ENCODE results near the gene MAG. TPM values are rescaled to one million over a fixed set of nuclear protein-coding genes. Genes with fewer than 3 reads are reported as not detected.

Gene MAG
- total RNA-seq, 1 experiment from 2014 or later: not detected

DNA sequence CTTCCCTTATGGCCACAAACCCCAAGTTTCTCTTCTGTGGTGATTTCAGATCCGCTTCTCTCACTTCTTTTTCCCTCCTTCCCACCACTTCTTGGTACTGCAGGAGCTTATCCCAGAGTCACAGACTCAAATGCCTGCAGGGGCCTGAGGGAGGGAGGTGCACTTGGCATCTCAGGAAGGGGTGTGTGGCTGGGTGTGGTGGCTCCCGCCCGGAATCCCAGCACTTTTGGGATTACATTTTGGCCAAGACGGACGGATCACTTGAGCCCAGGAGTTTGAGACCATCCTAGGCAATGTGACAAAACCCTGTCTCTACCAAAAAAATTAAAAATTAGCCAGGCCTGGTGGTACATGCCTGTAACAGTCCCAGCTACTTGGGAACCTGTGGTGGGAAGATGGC, 17.6 kb upstream of the MAG start:
- Histone ChIP-seq H3K9ac (ENCODE audit: extremely low read depth, insufficient read length, low read length) (no peak overlapping the region), H2AFZ (ENCODE audit: low read length) (no peak overlapping the region), H4K91ac (ENCODE audit: insufficient read length, low read depth, low read length) (no peak overlapping the region), H2BK12ac (ENCODE audit: insufficient read length, low read depth, low read length) (no peak overlapping the region), H3K23me2 (ENCODE audit: insufficient read length, low read depth, low read length, poor library complexity, severe bottlenecking) (no peaks in the 10 kb centered on the region), H4K5ac (ENCODE audit: insufficient read length, low read depth, low read length) (no peak overlapping the region), H3T11ph (ENCODE audit: low read length) (no peak overlapping the region), H2BK20ac (ENCODE audit: low read depth, low read length, poor library complexity, severe bottlenecking) (no peak overlapping the region), H3K27ac (ENCODE audit: insufficient read length, low read depth, low read length) (no peak overlapping the region), H3K23ac (ENCODE audit: insufficient read length, low read depth, low read length) (no peak overlapping the region), H3K4me2 (ENCODE audit: insufficient read depth, insufficient read length, low read length) (no peak overlapping the region), H2BK15ac (ENCODE audit: low read depth, low read length) (no peak overlapping the region), H3K4me1 (ENCODE audit: insufficient read depth, low read length) (no peaks in the 10 kb centered on the region), H3K56ac (ENCODE audit: insufficient read length, low read depth, low read length) (no peak overlapping the region), H3K79me2 (ENCODE audit: insufficient read depth, low read length) (no peaks in the 10 kb centered on the region), H3K14ac (ENCODE audit: insufficient read depth, low read length) (no peak overlapping the region), H3K4ac (ENCODE audit: low read depth, low read length) (no peak overlapping the region), H3K18ac (ENCODE audit: insufficient read length, low read depth, low read length) (no peak overlapping the region), H4K20me1 (ENCODE audit: control insufficient read depth, insufficient read depth, insufficient read length) (no peaks in the 10 kb centered on the region), H3K27me3 (ENCODE audit: insufficient read depth, low read length) (no peaks in the 10 kb centered on the region), H3K9me3 (ENCODE audit: control insufficient read depth, low read depth, low read length) (no peaks in the 10 kb centered on the region), H2BK120ac (ENCODE audit: low read depth, low read length, poor library complexity, severe bottlenecking) (no peak overlapping the region), H2BK5ac (ENCODE audit: insufficient read length, low read length) (no peak overlapping the region), H4K8ac (replicated peaks; ENCODE audit: insufficient read length, low read depth, low read length) (no peak overlapping the region), H3K79me1 (ENCODE audit: insufficient read depth, low read depth, low read length, poor library complexity, severe bottlenecking) (no peaks in the 10 kb centered on the region), H2AK5ac (ENCODE audit: insufficient read length, low read length) (no peak overlapping the region)
- no peak for DNase-seq
- Mint-ChIP-seq H3K27ac (peak overlapping the region in 1 of 3 experiments; percentile 5; a peak in 1 of 7 replicates), H3K36me3 (ENCODE audit: insufficient read depth in 1 of 3, low read depth in 3 of 3) (peaks cover 35 to 80% (median 76%) of the 10 kb centered on the region in 3 experiments), H3K4me3 (no peak overlapping the region), H3K9me3 (no peaks in the 10 kb centered on the region), H3K4me1 (peaks cover 0 to 2% of the 10 kb centered on the region in 2 experiments; a peak in 1 of 4 replicates), H3K27me3 (ENCODE audit: low read depth) (no peaks in the 10 kb centered on the region)
- TF ChIP-seq, protein P1, sequence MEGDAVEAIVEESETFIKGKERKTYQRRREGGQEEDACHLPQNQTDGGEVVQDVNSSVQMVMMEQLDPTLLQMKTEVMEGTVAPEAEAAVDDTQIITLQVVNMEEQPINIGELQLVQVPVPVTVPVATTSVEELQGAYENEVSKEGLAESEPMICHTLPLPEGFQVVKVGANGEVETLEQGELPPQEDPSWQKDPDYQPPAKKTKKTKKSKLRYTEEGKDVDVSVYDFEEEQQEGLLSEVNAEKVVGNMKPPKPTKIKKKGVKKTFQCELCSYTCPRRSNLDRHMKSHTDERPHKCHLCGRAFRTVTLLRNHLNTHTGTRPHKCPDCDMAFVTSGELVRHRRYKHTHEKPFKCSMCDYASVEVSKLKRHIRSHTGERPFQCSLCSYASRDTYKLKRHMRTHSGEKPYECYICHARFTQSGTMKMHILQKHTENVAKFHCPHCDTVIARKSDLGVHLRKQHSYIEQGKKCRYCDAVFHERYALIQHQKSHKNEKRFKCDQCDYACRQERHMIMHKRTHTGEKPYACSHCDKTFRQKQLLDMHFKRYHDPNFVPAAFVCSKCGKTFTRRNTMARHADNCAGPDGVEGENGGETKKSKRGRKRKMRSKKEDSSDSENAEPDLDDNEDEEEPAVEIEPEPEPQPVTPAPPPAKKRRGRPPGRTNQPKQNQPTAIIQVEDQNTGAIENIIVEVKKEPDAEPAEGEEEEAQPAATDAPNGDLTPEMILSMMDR (conservative IDR thresholded peaks at IDR 0.05): no peak
- WGBS (ENCODE audit: extremely low coverage, insufficient read length, low lambda C conversion rate): no CpG with 5 or more reads among the region's 5 CpGs

Measured in H9 (cell line).